Lung (tissue), 12 donors: ENCODE measurements around the gene VPS13D. TPM values are rescaled to one million over a fixed set of nuclear protein-coding genes. Genes with fewer than 3 reads are reported as not detected.

Experiments used
- ATAC-seq: fragments of 200-7000 bp; cut with Tn5 transposase; one replicate; pipeline ENCODE4 v1.9.1; 2020; ENCODE audit warnings: moderate number of reproducible peaks; ENCODE audit not compliant: insufficient read depth, low FRiP score
- DNase-seq, 3 donors: peaks; one replicate each; pipeline ENCODE4 v3.0.0-alpha.2; 2013 to 2017
- H3K27ac ChIP-seq, 2 donors: one replicate each; pipeline ENCODE4 v1.5.1; 2013; ENCODE audit warnings: mild to moderate bottlenecking in 2 of 2, moderate library complexity in 2 of 2, control low read depth in 1 of 2, inconsistent platforms in 1 of 2, low read depth in 1 of 2, low read length in 1 of 2
- H3K27me3 ChIP-seq, 3 donors: one replicate each; pipeline ENCODE4 v1.5.1; 2013; ENCODE audit warnings: low read length in 2 of 3; ENCODE audit not compliant: control insufficient read depth in 3 of 3, insufficient read depth in 3 of 3
- H3K36me3 ChIP-seq, 4 donors: one replicate each; pipeline ENCODE4 v1.5.1; 2013; ENCODE audit warnings: low read length in 4 of 4, mild to moderate bottlenecking in 1 of 4, moderate library complexity in 1 of 4; ENCODE audit not compliant: control insufficient read depth in 4 of 4, insufficient read depth in 4 of 4
- H3K4me1 ChIP-seq, 5 donors: one replicate each; pipeline ENCODE4 v1.5.1; 2013; ENCODE audit warnings: low read length in 5 of 5, mild to moderate bottlenecking in 2 of 5, moderate library complexity in 1 of 5; ENCODE audit not compliant: control insufficient read depth in 5 of 5, insufficient read depth in 5 of 5
- H3K4me3 ChIP-seq: one replicate; pipeline ENCODE4 v1.5.1; 2013; ENCODE audit warnings: mild to moderate bottlenecking, control low read depth, moderate library complexity
- H3K9ac ChIP-seq, 2 donors: one replicate each; pipeline ENCODE4 v1.5.1; 2013; ENCODE audit warnings: low read length in 2 of 2, control low read depth in 1 of 2; ENCODE audit not compliant: insufficient read depth in 1 of 2
- H3K9me3 ChIP-seq, 4 donors: one replicate each; pipeline ENCODE4 v1.5.1; 2013; ENCODE audit warnings: low read length in 3 of 4, mild to moderate bottlenecking in 1 of 4, moderate library complexity in 1 of 4; ENCODE audit not compliant: control insufficient read depth in 4 of 4, insufficient read depth in 3 of 4
- CTCF ChIP-seq: IDR thresholded peaks from 2 replicates; pipeline ENCODE4 v1.5.1; 2012; ENCODE audit warnings: mild to moderate bottlenecking; ENCODE audit errors: control extremely low read depth, extremely low read depth
- WGBS, 2 donors: extraction: QIAGEN DNeasy Blood & Tissue Kit; methylation state at CpG; one replicate each; pipeline ENCODE4 v1.1.7; 2013; 5-methylcytosine and 5-hydroxymethylcytosine counted together
- polyA plus RNA-seq, 2 donors: library from polyadenylated mRNA; stranded (reverse); fragments of 200-250 nt; gene quantifications; one replicate each; pipeline ENCODE4 v1.2.1, GENCODE V29; 2013
- total RNA-seq, 2 donors: library from RNA; depleted of rRNA in 1 of 2; stranded (reverse); fragments of >200 nt in 1 of 2; gene quantifications; one replicate each; pipeline ENCODE4 v1.2.1, GENCODE V29; 2014 to 2021
- donor health status: control.
- donor health status: control.
- donor health status: Bipolar disorder and iron deficiency.
- donor health status: healthy.
- donor health status: DM: yes; HTN: yes; CAD: no.

VPS13D gene
- total and polyA plus RNA-seq, 4 donors, result 18.4 to 76.0 (median 37.5) TPM

DNA sequence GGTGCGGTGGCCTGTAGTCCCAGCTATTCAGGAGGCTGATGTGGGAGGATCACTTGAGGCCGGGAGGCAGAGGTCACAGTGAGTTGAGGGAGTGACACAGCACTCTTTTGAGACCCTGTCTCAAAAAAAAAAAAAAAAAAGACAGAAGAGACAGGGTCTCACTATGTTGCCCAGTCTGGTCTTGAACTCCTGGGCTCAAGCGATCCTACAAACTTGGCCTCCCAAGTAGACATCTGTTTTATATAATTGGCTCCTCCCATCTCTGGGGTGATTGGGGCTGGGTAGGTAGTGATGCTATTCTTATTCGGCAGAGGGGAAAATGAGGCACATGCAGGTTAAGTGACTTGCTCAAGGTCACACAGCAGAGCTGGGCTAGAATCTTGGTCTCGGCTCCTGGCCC is 23.6 kb upstream of the VPS13D start:
- H3K36me3 ChIP-seq, result peaks cover 0 to 35% (median 8%) of the 10 kb centered on the region in 4 donors
- no peak for DNase-seq
- no peak for ATAC-seq
- no peak overlapping the region for H3K9ac ChIP-seq
- WGBS, 2 donors, result 94 to 95% methylated on average over 5 of the region's 5 CpGs
- H3K27ac ChIP-seq, result no peak overlapping the region
- H3K9me3 ChIP-seq, result no peaks in the 10 kb centered on the region
- H3K4me3 ChIP-seq, result no peak overlapping the region
- H3K4me1 ChIP-seq, result peaks cover 0 to 5% (median 0%) of the 10 kb centered on the region in 5 donors
- H3K27me3 ChIP-seq, result no peaks in the 10 kb centered on the region
- TF ChIP-seq CTCF, result no peak

- Histone ChIP-seq H3K4me1 (peaks cover 0 to 5% (median 0%) of the 10 kb centered on the region in 5 donors), H3K4me3 (no peak overlapping the region), H3K36me3 (peaks cover 0 to 30% (median 8%) of the 10 kb centered on the region in 4 donors), H3K27ac (no peak overlapping the region), H3K9me3 (no peaks in the 10 kb centered on the region), H3K27me3 (no peaks in the 10 kb centered on the region), H3K9ac (no peak overlapping the region)
- TF ChIP-seq CTCF, result no peak
- DNase-seq (no peak), ATAC-seq (no peak)
- WGBS, 2 donors, result 86 to 89% methylated on average over 17 of the region's 17 CpGs
Measured at GRCh38 chr1:12206792-12207424, 22.9 kb upstream of the VPS13D start.

DNA sequence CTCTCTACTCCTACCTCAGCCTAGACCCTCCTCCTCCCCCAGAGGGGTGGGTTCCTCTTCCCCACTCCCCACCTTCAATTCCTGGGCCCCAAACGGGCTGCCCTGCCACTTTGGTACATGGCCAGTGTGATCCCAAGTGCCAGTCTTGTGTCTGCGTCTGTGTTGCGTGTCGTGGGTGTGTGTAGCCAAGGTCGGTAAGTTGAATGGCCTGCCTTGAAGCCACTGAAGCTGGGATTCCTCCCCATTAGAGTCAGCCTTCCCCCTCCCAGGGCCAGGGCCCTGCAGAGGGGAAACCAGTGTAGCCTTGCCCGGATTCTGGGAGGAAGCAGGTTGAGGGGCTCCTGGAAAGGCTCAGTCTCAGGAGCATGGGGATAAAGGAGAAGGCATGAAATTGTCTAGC is 21.6 kb upstream of the VPS13D start:
- Histone ChIP-seq H3K9ac (no peak overlapping the region), H3K9me3 (no peaks in the 10 kb centered on the region), H3K27me3 (no peaks in the 10 kb centered on the region), H3K4me1 (peaks cover 0 to 5% (median 0%) of the 10 kb centered on the region in 5 donors), H3K4me3 (no peak overlapping the region), H3K27ac (peak overlapping the region in 1 of 2 donors; percentile 1), H3K36me3 (peaks cover 0 to 17% (median 4%) of the 10 kb centered on the region in 4 donors)
- no peak for DNase-seq
- TF ChIP-seq CTCF, result no peak
- ATAC-seq, result no peak
- WGBS, 2 donors, result 72 to 75% methylated on average over 6 of the region's 6 CpGs
